Calu3 (cell line): ENCODE measurements around the gene C2CD4A. TPM values are rescaled to one million over a fixed set of nuclear protein-coding genes. Genes with fewer than 3 reads are reported as not detected.

ENCODE experiments used
- Bru-seq: library from RNA; stranded (reverse); fragments of 400-500 nt; gene quantifications from one replicate; lab custom pipeline; 2021; lab: Mats Ljungman, UMichigan
- BruChase-seq, 2 experiments: library from RNA; stranded (reverse); fragments of 400-500 nt; gene quantifications; one replicate each; lab custom pipeline; 2021; lab: Mats Ljungman, UMichigan
- BruUV-seq: library from RNA; stranded (reverse); fragments of 400-500 nt; replicated peaks from 2 replicates; lab custom pipeline; 2021; lab: Mats Ljungman, UMichigan
- CTCF ChIA-PET: fragments of 300-600 bp; sonication (Branson Sonifier 250); formaldehyde crosslinking; loops from one replicate; lab custom pipeline; 2022; ENCODE audit warnings: antibody characterized with exemption; lab: Charles Lee
- DNase-seq: peaks from one replicate; pipeline ENCODE4 v3.0.0; 2022
- H3K27ac Mint-ChIP-seq: one replicate; pipeline ENCODE4 v1.8.0; 2022; ENCODE audit warnings: mixed read lengths; ENCODE audit not compliant: unreplicated experiment
- H3K27me3 Mint-ChIP-seq: one replicate; pipeline ENCODE4 v1.8.0; 2022; ENCODE audit warnings: mixed read lengths; ENCODE audit not compliant: unreplicated experiment
- H3K36me3 Mint-ChIP-seq: one replicate; pipeline ENCODE4 v1.8.0; 2022; ENCODE audit warnings: mild to moderate bottlenecking, moderate library complexity, mixed read lengths; ENCODE audit not compliant: insufficient read depth, unreplicated experiment
- H3K4me1 Mint-ChIP-seq: one replicate; pipeline ENCODE4 v1.8.0; 2022; ENCODE audit warnings: mild to moderate bottlenecking, low read depth, mixed read lengths; ENCODE audit not compliant: unreplicated experiment
- H3K4me3 Mint-ChIP-seq: one replicate; pipeline ENCODE4 v1.8.0; 2022; ENCODE audit warnings: mild to moderate bottlenecking, low read depth, moderate library complexity, mixed read lengths; ENCODE audit not compliant: unreplicated experiment
- H3K9me3 Mint-ChIP-seq: one replicate; pipeline ENCODE4 v1.8.0; 2022; ENCODE audit warnings: low read depth, mixed read lengths; ENCODE audit not compliant: unreplicated experiment
- CTCF ChIP-seq: fragments of 200-600 bp; IDR thresholded peaks from one replicate; pipeline ENCODE4 v1.8.0; 2022; ENCODE audit warnings: antibody characterized with exemption; ENCODE audit not compliant: unreplicated experiment
- intact Hi-C: fragments of 100-400 bp; cut with micrococcal nuclease; formaldehyde crosslinking; loops from one replicate; pipeline ENCODE4 v1.10.0; 2022; ENCODE audit not compliant: unreplicated experiment
- long read RNA-seq: library from polyadenylated mRNA; stranded (forward); transcript quantifications from one replicate; pipeline ENCODE4 v2.0.0, GENCODE V29; 2022
- total RNA-seq: library from RNA; stranded (reverse); gene quantifications from 2 replicates; pipeline ENCODE4 v1.2.3, GENCODE V29; 2022

Gene C2CD4A
- total RNA-seq (17.1 and 17.6 TPM in 2 replicates), Bru-seq, nascent RNA (percentile 79 among the genes with signal in this experiment), BruChase-seq, experiment 1, labeled RNA remaining after a 6-hour chase (percentile 56 among the genes with signal in this experiment), BruChase-seq, experiment 2, labeled RNA remaining after a 2-hour chase (percentile 90 among the genes with signal in this experiment)
- long read RNA-seq, transcript C2CD4A-201 (2 exons, 3,445 nt) = major isoform, 6 of 11 reads
- long read RNA-seq, partial matches to known transcripts = 0 of 11 reads
- long read RNA-seq, other reads (novel, unspliced or antisense) = 5 of 11 reads

- CTCF ChIA-PET = interaction anchor here (0.6 to 2.0 kb wide), 9 partner anchors 8 to 240 kb away, joined by 3 to 12 read pairs (median 3); no protein-coding TSS in a partner anchor
- Mint-ChIP-seq H3K9me3 (no peaks in the 10 kb centered on the region), H3K36me3 (peaks cover 40% of the 10 kb centered on the region), H3K27ac (peak within 1 kb of the TSS; percentile 91), H3K4me3 (peak within 1 kb of the TSS; percentile 89), H3K4me1 (peaks cover 48% of the 10 kb centered on the region), H3K27me3 (no peaks in the 10 kb centered on the region)
- no peak for TF ChIP-seq CTCF
- intact Hi-C loops = loop anchor here (2.0 kb wide), 1 partner anchor 58 kb away; no protein-coding TSS in a partner anchor
- BruUV-seq = TSS peak; percentile 87
- peak; percentile 96 for DNase-seq
Observed at GRCh38 chr15:62066663-62067447, at the start of gene C2CD4A. C2CD4A (plus strand) TSS chr15:62066977; CDS start chr15:62067614, 637 bp downstream.

- BruUV-seq = no TSS peak
- CTCF ChIA-PET = no interaction called here
- TF ChIP-seq CTCF = no peak
- Mint-ChIP-seq H3K4me1 (no peaks in the 10 kb centered on the region), H3K27me3 (no peaks in the 10 kb centered on the region), H3K36me3 (peaks cover 23% of the 10 kb centered on the region), H3K4me3 (no peak overlapping the region), H3K9me3 (peaks cover 8% of the 10 kb centered on the region), H3K27ac (no peak overlapping the region)
- DNase-seq = no peak
- intact Hi-C loops = no loop called here
Observed at GRCh38 chr15:62020576-62021160, 46.1 kb upstream of the C2CD4A start.

- peak; percentile 4 for DNase-seq
- Mint-ChIP-seq H3K4me1 (no peaks in the 10 kb centered on the region), H3K36me3 (peaks cover 23% of the 10 kb centered on the region), H3K27ac (no peak overlapping the region), H3K4me3 (no peak overlapping the region), H3K27me3 (no peaks in the 10 kb centered on the region), H3K9me3 (peaks cover 8% of the 10 kb centered on the region)
- intact Hi-C loops = no loop called here
- CTCF ChIA-PET = no interaction called here
- no TSS peak for BruUV-seq
- TF ChIP-seq CTCF = peak; percentile 50
Observed at GRCh38 chr15:62021991-62022600, 44.7 kb upstream of the C2CD4A start.
